ENCODE data around the gene TLCD2. TPM values are rescaled to one million over a fixed set of nuclear protein-coding genes. Genes with fewer than 3 reads are reported as not detected.
A peak's percentile ranks its signal among the peaks of the same experiment; 100 is the strongest.

TLCD2 gene
- total and polyA plus RNA-seq, 5 donors from 2014 or later: 0.03 to 0.35 (median 0.17) TPM; not detected in 2

DNA sequence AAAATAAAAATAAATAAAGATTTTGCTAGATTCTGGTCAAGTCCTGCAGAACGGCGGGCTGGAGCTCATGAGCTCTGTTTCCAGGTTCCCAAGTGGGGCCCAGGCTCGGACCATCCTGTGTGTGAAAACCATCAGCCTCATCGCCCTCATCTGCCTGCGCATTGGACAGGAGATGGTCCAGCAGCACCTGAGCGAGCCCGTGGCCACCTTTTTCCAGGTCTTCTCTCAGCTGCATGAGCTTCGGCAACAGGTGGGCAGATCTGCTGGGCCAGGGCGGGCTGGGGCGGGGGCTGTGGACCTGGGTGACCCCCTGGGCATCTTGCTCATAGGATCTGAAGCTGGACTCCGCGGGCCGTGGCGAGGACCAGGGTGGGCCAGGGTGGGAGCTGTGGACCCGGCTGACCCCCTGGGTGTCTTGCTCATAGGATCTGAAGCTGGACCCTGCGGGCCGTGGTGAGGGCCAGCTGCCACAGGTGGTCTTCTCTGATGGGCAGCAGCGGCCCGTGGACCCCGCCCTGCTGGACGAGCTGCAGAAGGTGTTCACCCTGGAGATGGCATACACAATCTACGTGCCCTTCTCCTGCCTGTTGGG is 22.2 kb upstream of the TLCD2 start:
- DNase-seq (no peak), ATAC-seq (ENCODE audit: low read depth in 2 of 2) (no peak)
- no peak overlapping the region for H3K4me3 ChIP-seq (ENCODE audit: low read depth, low read length)
- no peak overlapping the region for H3K27ac ChIP-seq (ENCODE audit: insufficient read depth, low read length, poor library complexity, severe bottlenecking)
- H3K9me3 Mint-ChIP-seq: no peaks in the 10 kb centered on the region
- H3K4me1 Mint-ChIP-seq: peaks cover 0 to 28% (median 4%) of the 10 kb centered on the region in 4 donors
- H3K27me3 ChIP-seq (ENCODE audit: control insufficient read depth, insufficient read depth, low read length): no peaks in the 10 kb centered on the region
- no peaks in the 10 kb centered on the region for H3K9me3 ChIP-seq (ENCODE audit: control insufficient read depth in 2 of 2, low read length in 2 of 2)
- peaks cover 16% of the 10 kb centered on the region for H3K36me3 Mint-ChIP-seq
- H3K27ac Mint-ChIP-seq: no peak overlapping the region
- no peak overlapping the region for H3K4me3 Mint-ChIP-seq
- H3K27me3 Mint-ChIP-seq: no peaks in the 10 kb centered on the region
- peaks cover 32% of the 10 kb centered on the region for H3K36me3 ChIP-seq (ENCODE audit: control insufficient read depth, insufficient read depth, low read length)
- peaks cover 11% of the 10 kb centered on the region for H3K4me1 ChIP-seq (ENCODE audit: control insufficient read depth, insufficient read depth, low read length, poor library complexity, severe bottlenecking)

DNA sequence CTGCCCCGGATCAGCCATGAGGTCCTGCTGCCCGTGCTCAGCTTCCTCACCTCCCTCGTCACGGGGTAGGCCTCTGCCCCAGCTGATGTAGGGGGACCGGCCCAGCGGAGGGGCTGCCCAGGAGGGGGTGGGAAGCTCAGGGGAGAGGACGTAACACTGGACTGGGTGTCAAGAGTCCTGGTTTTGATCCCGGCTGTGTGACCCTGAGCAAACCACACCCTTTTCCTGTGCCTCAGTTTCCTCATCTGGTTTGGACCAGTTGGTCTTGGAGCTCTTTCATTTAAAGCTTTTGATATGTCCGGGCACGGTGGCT is 21.0 kb upstream of the TLCD2 start:
- Histone ChIP-seq H3K27ac (ENCODE audit: insufficient read depth, low read length, poor library complexity, severe bottlenecking) (no peak overlapping the region), H3K4me1 (ENCODE audit: control insufficient read depth, insufficient read depth, low read length, poor library complexity, severe bottlenecking) (peaks cover 23% of the 10 kb centered on the region), H3K27me3 (ENCODE audit: control insufficient read depth, insufficient read depth, low read length) (no peaks in the 10 kb centered on the region), H3K36me3 (ENCODE audit: control insufficient read depth, insufficient read depth, low read length) (peaks cover 36% of the 10 kb centered on the region), H3K4me3 (ENCODE audit: low read depth, low read length) (no peak overlapping the region), H3K9me3 (ENCODE audit: control insufficient read depth in 2 of 2, low read length in 2 of 2) (no peaks in the 10 kb centered on the region)
- no peak for DNase-seq
- H3K4me1 Mint-ChIP-seq: peaks cover 0 to 28% (median 3%) of the 10 kb centered on the region in 4 donors
- H3K9me3 Mint-ChIP-seq: no peaks in the 10 kb centered on the region
- no peak overlapping the region for H3K4me3 Mint-ChIP-seq
- H3K36me3 Mint-ChIP-seq: peaks cover 12% of the 10 kb centered on the region
- ATAC-seq (ENCODE audit: low read depth in 2 of 2): no peak
- H3K27ac Mint-ChIP-seq: no peak overlapping the region
- no peaks in the 10 kb centered on the region for H3K27me3 Mint-ChIP-seq

DNA sequence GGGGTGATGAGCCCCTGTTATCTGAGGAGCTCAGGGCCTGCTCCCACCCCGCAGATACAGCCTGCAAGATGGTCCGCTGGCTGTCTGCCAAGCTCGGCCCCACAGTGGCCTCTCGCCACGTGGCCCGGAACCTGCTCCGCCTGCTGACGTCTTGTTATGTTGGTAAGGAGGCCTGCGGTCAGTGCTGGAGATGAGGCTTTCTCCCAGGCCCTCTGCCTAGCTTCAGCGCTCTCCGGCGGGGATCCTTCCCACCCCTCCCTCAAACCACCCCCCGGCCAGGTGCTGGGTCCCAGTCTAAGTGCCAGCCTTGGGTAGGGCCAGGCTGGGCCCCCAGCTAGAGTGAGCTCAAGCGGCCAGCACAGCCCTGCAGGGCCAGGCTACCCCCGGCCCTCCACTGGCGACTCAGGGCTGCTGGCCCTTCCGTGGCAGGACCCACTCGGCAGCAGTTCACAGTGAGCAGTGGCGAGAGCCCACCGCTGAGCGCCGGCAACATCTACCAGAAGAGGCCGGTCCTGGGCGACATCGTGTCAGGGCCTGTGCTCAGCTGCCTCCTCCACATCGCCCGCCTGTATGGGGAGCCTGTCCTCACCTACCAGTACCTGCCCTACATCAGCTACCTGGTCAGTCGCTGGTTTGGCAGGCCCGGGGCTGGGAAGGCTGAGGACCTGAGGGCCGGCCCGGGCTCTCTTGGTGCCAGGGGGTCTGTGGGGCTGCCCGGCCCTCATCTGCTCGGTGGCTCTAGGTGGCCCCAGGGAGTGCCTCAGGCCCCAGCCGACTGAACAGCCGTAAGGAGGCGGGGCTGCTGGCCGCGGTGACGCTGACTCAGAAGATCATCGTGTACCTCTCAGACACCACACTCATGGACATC is 20.4 kb upstream of the TLCD2 start:
- no peaks in the 10 kb centered on the region for H3K9me3 Mint-ChIP-seq
- no peaks in the 10 kb centered on the region for H3K9me3 ChIP-seq (ENCODE audit: control insufficient read depth in 2 of 2, low read length in 2 of 2)
- H3K36me3 ChIP-seq (ENCODE audit: control insufficient read depth, insufficient read depth, low read length): peaks cover 36% of the 10 kb centered on the region
- DNase-seq (no peak), ATAC-seq (ENCODE audit: low read depth in 2 of 2) (no peak)
- H3K27ac Mint-ChIP-seq: no peak overlapping the region
- no peaks in the 10 kb centered on the region for H3K27me3 ChIP-seq (ENCODE audit: control insufficient read depth, insufficient read depth, low read length)
- no peak overlapping the region for H3K27ac ChIP-seq (ENCODE audit: insufficient read depth, low read length, poor library complexity, severe bottlenecking)
- peaks cover 0 to 32% (median 6%) of the 10 kb centered on the region in 4 donors for H3K4me1 Mint-ChIP-seq
- peaks cover 29% of the 10 kb centered on the region for H3K4me1 ChIP-seq (ENCODE audit: control insufficient read depth, insufficient read depth, low read length, poor library complexity, severe bottlenecking)
- no peak overlapping the region for H3K4me3 ChIP-seq (ENCODE audit: low read depth, low read length)
- no peaks in the 10 kb centered on the region for H3K27me3 Mint-ChIP-seq
- H3K4me3 Mint-ChIP-seq: no peak overlapping the region
- peaks cover 12% of the 10 kb centered on the region for H3K36me3 Mint-ChIP-seq

DNA sequence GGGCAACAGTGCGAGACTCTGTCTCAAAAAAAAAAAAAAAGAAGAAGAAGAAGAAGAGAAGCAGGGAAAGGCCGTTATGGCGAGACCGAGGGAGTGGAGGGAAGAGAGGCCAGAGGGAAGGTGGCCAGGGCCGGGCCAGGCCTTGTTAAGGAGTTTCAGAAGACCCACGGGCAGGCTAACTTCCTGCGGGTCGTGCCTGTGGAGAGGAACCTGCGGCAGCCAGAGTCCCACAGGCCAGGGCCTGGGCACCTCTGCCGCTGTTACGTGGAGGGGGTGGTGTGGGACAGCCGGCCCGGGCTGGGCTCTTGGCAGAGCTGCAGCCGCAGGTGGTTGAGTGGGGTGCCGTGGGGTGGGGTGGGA is 19.8 kb upstream of the TLCD2 start:
- ATAC-seq (ENCODE audit: low read depth in 2 of 2) (no peak), DNase-seq (no peak)
- Histone ChIP-seq H3K4me3 (ENCODE audit: low read depth, low read length) (no peak overlapping the region), H3K27me3 (ENCODE audit: control insufficient read depth, insufficient read depth, low read length) (no peaks in the 10 kb centered on the region), H3K36me3 (ENCODE audit: control insufficient read depth, insufficient read depth, low read length) (peaks cover 36% of the 10 kb centered on the region), H3K9me3 (ENCODE audit: control insufficient read depth in 2 of 2, low read length in 2 of 2) (no peaks in the 10 kb centered on the region), H3K27ac (ENCODE audit: insufficient read depth, low read length, poor library complexity, severe bottlenecking) (no peak overlapping the region), H3K4me1 (ENCODE audit: control insufficient read depth, insufficient read depth, low read length, poor library complexity, severe bottlenecking) (peaks cover 35% of the 10 kb centered on the region)
- Mint-ChIP-seq H3K27me3 (no peaks in the 10 kb centered on the region), H3K4me3 (peak overlapping the region in 2 of 4 donors; percentile 33 to 50), H3K27ac (peak overlapping the region in 1 of 3 donors; percentile 32), H3K4me1 (peaks cover 0 to 37% (median 8%) of the 10 kb centered on the region in 4 donors), H3K9me3 (no peaks in the 10 kb centered on the region), H3K36me3 (peaks cover 12% of the 10 kb centered on the region)

- H3K36me3 ChIP-seq (ENCODE audit: control insufficient read depth, insufficient read depth, low read length): peaks cover 30% of the 10 kb centered on the region
- no peaks in the 10 kb centered on the region for H3K9me3 ChIP-seq (ENCODE audit: control insufficient read depth in 2 of 2, low read length in 2 of 2)
- peak overlapping the region in 1 of 3 donors; percentile 56 for H3K27ac Mint-ChIP-seq
- H3K4me1 Mint-ChIP-seq: peaks cover 0 to 45% (median 10%) of the 10 kb centered on the region in 4 donors
- H3K4me3 Mint-ChIP-seq: peak overlapping the region in 3 of 4 donors; percentile 33 to 44 (median 41)
- no peak overlapping the region for H3K4me3 ChIP-seq (ENCODE audit: low read depth, low read length)
- ATAC-seq (ENCODE audit: low read depth in 2 of 2): no peak
- H3K27ac ChIP-seq (ENCODE audit: insufficient read depth, low read length, poor library complexity, severe bottlenecking): no peak overlapping the region
- H3K27me3 ChIP-seq (ENCODE audit: control insufficient read depth, insufficient read depth, low read length): no peaks in the 10 kb centered on the region
- H3K27me3 Mint-ChIP-seq: no peaks in the 10 kb centered on the region
- H3K9me3 Mint-ChIP-seq: no peaks in the 10 kb centered on the region
- H3K4me1 ChIP-seq (ENCODE audit: control insufficient read depth, insufficient read depth, low read length, poor library complexity, severe bottlenecking): peaks cover 50% of the 10 kb centered on the region
- H3K36me3 Mint-ChIP-seq: peaks cover 7% of the 10 kb centered on the region
- no peak for DNase-seq
These were observed 17.9 kb upstream of the TLCD2 start for GRCh38 chr17:1727876-1728630.

DNA sequence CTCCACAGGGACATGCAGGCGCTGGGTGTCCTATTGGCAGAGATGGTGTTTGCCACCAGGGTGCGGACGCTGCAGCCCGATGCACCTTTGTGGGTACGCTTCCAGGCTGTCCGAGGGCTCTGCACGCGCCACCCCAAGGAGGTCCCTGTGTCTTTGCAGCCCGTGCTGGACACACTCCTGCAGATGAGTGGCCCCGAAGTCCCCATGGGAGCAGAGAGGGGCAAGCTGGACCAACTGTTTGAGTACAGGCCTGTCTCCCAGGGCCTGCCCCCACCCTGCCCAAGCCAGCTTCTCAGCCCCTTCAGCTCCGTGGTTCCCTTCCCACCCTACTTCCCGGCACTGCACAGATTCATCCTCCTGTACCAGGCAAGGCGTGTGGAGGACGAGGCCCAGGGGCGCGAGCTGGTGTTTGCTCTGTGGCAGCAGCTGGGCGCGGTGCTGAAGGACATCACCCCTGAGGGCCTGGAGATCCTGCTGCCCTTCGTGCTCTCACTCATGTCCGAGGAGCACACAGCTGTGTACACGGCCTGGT is 17.1 kb upstream of the TLCD2 start:
- no peaks in the 10 kb centered on the region for H3K27me3 Mint-ChIP-seq
- H3K27ac Mint-ChIP-seq: no peak overlapping the region
- peaks cover 54% of the 10 kb centered on the region for H3K4me1 ChIP-seq (ENCODE audit: control insufficient read depth, insufficient read depth, low read length, poor library complexity, severe bottlenecking)
- no peak overlapping the region for H3K4me3 ChIP-seq (ENCODE audit: low read depth, low read length)
- H3K4me1 Mint-ChIP-seq: peaks cover 0 to 52% (median 13%) of the 10 kb centered on the region in 4 donors
- no peaks in the 10 kb centered on the region for H3K9me3 ChIP-seq (ENCODE audit: control insufficient read depth in 2 of 2, low read length in 2 of 2)
- peaks cover 23% of the 10 kb centered on the region for H3K36me3 ChIP-seq (ENCODE audit: control insufficient read depth, insufficient read depth, low read length)
- H3K4me3 Mint-ChIP-seq: peak overlapping the region in 1 of 4 donors; percentile 29
- no peaks in the 10 kb centered on the region for H3K27me3 ChIP-seq (ENCODE audit: control insufficient read depth, insufficient read depth, low read length)
- no peaks in the 10 kb centered on the region for H3K9me3 Mint-ChIP-seq
- no peak for ATAC-seq (ENCODE audit: low read depth in 2 of 2)
- H3K36me3 Mint-ChIP-seq: peaks cover 7% of the 10 kb centered on the region
- no peak for DNase-seq
- H3K27ac ChIP-seq (ENCODE audit: insufficient read depth, low read length, poor library complexity, severe bottlenecking): no peak overlapping the region

DNA sequence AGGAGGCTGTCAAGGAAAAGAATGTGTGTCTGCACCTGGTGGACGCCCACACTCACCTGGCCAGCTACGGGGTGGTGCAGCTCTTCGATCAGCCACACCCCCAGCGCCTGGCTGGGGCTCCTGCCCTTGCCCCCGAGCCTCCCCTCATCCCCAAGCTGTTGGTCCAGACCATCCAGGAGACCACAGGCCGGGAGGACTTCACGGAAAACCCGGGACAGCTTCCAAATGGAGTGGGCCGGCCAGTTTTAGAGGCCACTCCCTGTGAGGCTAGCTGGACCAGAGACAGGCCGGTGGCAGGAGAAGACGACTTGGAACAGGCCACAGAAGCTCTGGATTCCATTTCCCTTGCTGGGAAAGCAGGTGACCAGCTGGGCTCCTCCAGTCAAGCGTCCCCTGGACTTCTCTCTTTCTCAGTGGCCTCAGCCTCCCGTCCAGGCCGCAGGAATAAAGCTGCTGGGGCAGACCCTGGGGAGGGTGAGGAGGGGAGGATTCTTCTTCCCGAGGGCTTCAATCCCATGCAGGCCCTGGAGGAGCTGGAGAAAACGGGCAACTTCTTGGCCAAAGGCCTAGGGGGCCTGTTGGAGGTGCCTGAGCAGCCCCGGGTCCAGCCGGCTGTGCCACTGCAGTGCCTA is 16.6 kb upstream of the TLCD2 start:
- H3K27ac Mint-ChIP-seq: no peak overlapping the region
- H3K9me3 Mint-ChIP-seq: no peaks in the 10 kb centered on the region
- peak overlapping the region in 1 of 4 donors; percentile 29 for H3K4me3 Mint-ChIP-seq
- H3K4me3 ChIP-seq (ENCODE audit: low read depth, low read length): no peak overlapping the region
- H3K9me3 ChIP-seq (ENCODE audit: control insufficient read depth in 2 of 2, low read length in 2 of 2): no peaks in the 10 kb centered on the region
- H3K36me3 Mint-ChIP-seq: peaks cover 7% of the 10 kb centered on the region
- H3K4me1 Mint-ChIP-seq: peaks cover 0 to 52% (median 13%) of the 10 kb centered on the region in 4 donors
- peaks cover 23% of the 10 kb centered on the region for H3K36me3 ChIP-seq (ENCODE audit: control insufficient read depth, insufficient read depth, low read length)
- DNase-seq (no peak), ATAC-seq (ENCODE audit: low read depth in 2 of 2) (no peak)
- no peaks in the 10 kb centered on the region for H3K27me3 ChIP-seq (ENCODE audit: control insufficient read depth, insufficient read depth, low read length)
- H3K4me1 ChIP-seq (ENCODE audit: control insufficient read depth, insufficient read depth, low read length, poor library complexity, severe bottlenecking): peaks cover 54% of the 10 kb centered on the region
- no peaks in the 10 kb centered on the region for H3K27me3 Mint-ChIP-seq
- H3K27ac ChIP-seq (ENCODE audit: insufficient read depth, low read length, poor library complexity, severe bottlenecking): no peak overlapping the region

Data from CD4-positive, CD25-positive, alpha-beta regulatory T cell (primary cell).